Measurements from ENCODE around the gene RAB11FIP3. TPM values are rescaled to one million over a fixed set of nuclear protein-coding genes. Genes with fewer than 3 reads are reported as not detected.
A peak's percentile ranks its signal among the peaks of the same experiment; 100 is the strongest.

RAB11FIP3 gene
- total and polyA plus RNA-seq, 9 of the 15 experiments (the other 6 are each of a cell fraction or from before 2014, with no cell fraction given): 0.46 to 13.1 (median 4.3) TPM

GRCh38 chr16:391885-392335 is 33.5 kb upstream of the RAB11FIP3 start (continued):
- TF ChIP-seq CBX3 (IDR thresholded peaks at IDR 0.05; ENCODE audit: borderline replicate concordance in 1 of 2, low read length in 2 of 2): peak in 1 of 2 experiments; percentile 100; a peak in 2 of 3 replicates
- TF ChIP-seq ZNF134 (CRISPR knock-in tag; conservative IDR thresholded peaks at IDR 0.05): no peak
- peak in 1 of 2 experiments; percentile 32; a peak in 1 of 4 replicates for TF ChIP-seq BCLAF1 (IDR thresholded peaks at IDR 0.05; ENCODE audit: borderline replicate concordance in 1 of 2, control insufficient read depth in 1 of 2, low read depth in 2 of 2, low read length in 1 of 2)
- TF ChIP-seq BACH1 (tag; IDR thresholded peaks at IDR 0.05): no peak
- no peak for TF ChIP-seq ZBTB12 (CRISPR knock-in tag; IDR thresholded peaks at IDR 0.05)
- TF ChIP-seq MITF (IDR thresholded peaks at IDR 0.05): no peak
- peak; percentile 89 for TF ChIP-seq RBM25 (IDR thresholded peaks at IDR 0.05; ENCODE audit: low read depth, low read length, severe bottlenecking)
- no peak for TF ChIP-seq BRD4 (IDR thresholded peaks at IDR 0.05)
- TF ChIP-seq CHD7 (IDR thresholded peaks at IDR 0.05; ENCODE audit: low read depth, low read length): no peak
- peak; percentile 74; the same call in 1 of the 2 replicates for TF ChIP-seq XRCC5 (IDR thresholded peaks at IDR 0.05; ENCODE audit: low read depth, low read length)

All from K562 (cell line).